OCI-LY7 (cell line): ENCODE results near the gene OR5AU1.

Experiments used
- EZH2phosphoT487 ChIP-seq: fragments of 200-600 bp; sonication (generic); IDR thresholded peaks from 2 replicates; pipeline ENCODE4 v1.6.1; 2018; ENCODE audit warnings: low read depth, borderline replicate concordance, mild to moderate bottlenecking, mixed run types, antibody characterized with exemption, low read length, moderate library complexity, mixed read lengths
- TF ChIP-seq, protein P1 (sequence below): fragments of 200-600 bp; sonication (generic); conservative IDR thresholded peaks from 2 replicates; pipeline ENCODE4 v1.5.1; 2014; ENCODE audit warnings: mild to moderate bottlenecking, antibody characterized with exemption, low read length, moderate library complexity, mixed read lengths

DNA sequence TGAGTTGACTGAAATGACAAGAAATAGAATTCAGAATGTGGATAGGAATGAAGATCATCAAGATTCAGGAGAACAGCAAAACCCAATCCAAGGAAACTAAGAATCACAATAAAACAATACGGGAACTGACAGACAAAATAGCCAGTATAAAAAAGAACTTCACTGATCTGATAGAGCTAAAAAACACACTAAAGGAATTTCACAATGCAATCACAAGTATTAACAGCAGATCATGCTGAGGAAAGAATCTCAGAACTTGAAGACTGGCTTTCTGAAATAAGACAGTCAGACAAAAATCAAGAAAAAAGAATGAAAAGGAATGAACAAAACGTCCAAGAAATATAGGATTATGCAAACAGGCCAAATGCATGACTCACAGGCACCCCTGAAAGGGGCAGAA is 15.3 kb upstream of the OR5AU1 start:
- TF ChIP-seq, protein P1, sequence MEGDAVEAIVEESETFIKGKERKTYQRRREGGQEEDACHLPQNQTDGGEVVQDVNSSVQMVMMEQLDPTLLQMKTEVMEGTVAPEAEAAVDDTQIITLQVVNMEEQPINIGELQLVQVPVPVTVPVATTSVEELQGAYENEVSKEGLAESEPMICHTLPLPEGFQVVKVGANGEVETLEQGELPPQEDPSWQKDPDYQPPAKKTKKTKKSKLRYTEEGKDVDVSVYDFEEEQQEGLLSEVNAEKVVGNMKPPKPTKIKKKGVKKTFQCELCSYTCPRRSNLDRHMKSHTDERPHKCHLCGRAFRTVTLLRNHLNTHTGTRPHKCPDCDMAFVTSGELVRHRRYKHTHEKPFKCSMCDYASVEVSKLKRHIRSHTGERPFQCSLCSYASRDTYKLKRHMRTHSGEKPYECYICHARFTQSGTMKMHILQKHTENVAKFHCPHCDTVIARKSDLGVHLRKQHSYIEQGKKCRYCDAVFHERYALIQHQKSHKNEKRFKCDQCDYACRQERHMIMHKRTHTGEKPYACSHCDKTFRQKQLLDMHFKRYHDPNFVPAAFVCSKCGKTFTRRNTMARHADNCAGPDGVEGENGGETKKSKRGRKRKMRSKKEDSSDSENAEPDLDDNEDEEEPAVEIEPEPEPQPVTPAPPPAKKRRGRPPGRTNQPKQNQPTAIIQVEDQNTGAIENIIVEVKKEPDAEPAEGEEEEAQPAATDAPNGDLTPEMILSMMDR: no peak
- no peak for TF ChIP-seq EZH2phosphoT487
